Fibroblast of skin of abdomen (primary cell): ENCODE results near the gene TMEM108.
A peak's percentile ranks its signal among the peaks of the same experiment; 100 is the strongest.

ENCODE experiments used
- DNase-seq: peaks from one replicate; pipeline ENCODE4 v3.0.0-alpha.2; 2013

TMEM108 gene

DNA sequence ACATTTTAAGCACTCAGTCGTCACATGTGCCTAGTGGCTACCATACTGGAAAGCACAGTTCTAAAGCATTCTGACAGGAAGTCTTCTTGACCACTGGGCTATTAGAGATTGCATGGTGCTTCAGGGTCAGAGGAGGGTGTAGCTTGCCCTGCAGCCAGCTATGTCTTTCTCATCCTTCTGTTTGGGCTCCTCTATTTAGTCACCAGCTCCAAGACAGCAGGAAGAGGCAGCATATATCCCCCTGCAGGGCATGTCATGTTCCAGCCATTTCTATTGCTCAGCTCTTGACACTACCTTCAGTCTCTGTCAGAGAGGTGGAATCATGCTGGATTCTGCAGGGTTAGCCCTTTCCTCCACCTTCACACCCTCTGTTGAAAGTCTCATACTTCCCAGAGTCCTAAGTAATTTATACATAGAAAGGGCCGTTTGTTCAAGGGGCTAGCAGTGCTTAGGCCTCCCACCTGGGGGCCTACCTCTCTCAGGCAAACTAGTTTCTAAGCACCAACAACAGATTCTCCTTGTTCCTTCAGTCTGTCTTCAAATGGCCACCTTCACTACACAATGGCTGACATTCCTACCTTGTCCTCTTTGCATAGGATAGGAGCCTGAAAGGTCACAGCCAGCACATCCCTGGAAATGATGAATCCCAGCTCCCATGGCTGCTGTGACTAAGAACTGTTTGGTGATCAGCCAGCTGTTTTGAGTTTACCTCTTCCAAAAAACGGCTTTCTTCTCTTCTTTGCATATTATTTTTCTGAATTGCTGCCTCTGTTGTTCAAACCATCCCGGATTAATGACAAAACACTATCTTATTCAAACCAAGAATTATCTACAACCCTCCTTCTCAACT is 246.0 kb downstream of the TMEM108 start:
- DNase-seq: no peak

DNA sequence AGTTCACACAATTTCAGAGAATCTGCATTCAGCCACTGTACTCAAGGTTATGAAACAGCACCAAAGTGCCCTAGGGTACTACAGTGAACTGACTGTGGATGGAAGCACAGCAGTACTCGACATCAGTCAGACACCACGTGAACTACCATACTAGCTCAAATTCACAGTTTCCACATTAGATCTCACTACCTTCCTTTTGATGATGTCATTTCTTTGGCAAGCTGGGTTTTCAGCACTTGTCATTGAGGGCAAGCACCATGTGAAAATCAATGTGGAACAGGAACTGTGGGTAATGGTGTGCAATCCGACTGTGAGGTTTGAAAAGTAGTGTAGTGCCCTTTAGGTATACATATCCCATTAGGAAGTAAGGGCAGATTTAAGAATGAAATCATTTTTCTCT is 251.1 kb downstream of the TMEM108 start:
- no peak for DNase-seq

DNA sequence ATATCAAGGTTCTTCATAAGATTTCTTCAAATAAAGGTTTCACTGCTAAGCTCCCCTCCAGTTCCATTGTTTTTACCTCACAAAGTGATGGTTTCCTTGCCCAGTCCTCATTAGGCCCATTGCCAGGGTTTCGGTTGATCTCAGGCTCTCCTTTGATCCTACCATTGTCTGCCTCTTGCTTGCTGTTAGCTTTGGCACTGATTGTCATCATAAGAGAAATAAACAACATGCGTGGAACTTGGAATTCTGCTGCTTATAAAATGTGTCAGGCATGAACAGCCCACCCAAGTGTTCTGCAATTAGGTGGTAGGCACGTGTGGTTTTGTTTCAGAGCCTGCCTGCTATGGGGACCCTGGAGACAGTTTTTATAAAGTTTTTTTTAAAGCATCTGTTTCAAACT is 254.1 kb downstream of the TMEM108 start:
- no peak for DNase-seq

DNA sequence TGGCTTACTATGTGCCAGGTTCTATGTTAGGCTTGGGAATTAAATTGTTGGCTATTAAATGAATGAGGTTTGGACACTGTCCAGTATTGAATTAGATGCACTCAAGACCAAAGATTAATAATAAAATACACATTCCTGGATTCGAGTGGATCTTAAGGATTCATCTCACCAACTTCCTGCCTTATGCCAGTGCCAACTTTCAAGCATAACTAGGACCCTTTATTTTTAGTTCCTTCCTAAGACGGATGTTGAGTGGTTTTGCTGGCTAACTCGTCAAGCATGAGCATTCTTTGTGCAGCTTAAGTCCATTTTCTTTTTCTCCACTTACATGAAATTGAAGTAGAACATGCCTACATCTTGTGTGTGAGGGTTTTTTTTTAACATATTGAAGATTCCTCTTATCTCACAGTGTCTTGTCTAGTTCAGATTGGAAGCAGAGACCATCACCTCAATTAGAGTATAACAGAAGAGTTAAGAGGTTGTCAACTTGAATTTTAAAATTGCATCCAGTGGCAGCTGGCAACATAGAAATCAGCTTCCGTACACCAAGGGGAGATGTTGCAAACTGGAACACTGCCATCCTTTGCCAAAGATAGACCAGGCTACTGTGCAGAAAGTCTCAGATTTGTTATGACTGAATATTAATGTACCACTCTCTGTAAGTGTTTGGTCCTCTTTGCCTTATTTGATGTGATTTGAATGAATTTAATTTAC is 255.4 kb downstream of the TMEM108 start:
- no peak for DNase-seq

DNA sequence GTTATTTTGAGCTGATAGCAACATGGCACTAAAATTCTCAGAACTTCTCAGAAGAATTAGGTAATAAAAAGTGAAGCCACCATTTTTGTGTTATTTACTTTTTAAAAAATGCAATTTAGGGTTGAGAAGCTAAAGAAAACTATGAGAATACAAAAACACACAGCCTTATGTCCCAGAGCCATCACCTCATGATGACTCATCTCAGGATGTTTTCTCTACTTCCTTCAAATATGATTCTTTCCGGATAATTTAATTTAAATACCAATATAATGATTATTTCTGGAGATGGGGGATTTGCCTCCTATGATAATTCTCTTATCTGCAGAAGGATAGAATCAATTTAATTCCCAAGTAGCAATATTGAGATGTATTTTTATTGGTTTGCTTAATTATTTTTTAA is 256.1 kb downstream of the TMEM108 start:
- DNase-seq: no peak

DNA sequence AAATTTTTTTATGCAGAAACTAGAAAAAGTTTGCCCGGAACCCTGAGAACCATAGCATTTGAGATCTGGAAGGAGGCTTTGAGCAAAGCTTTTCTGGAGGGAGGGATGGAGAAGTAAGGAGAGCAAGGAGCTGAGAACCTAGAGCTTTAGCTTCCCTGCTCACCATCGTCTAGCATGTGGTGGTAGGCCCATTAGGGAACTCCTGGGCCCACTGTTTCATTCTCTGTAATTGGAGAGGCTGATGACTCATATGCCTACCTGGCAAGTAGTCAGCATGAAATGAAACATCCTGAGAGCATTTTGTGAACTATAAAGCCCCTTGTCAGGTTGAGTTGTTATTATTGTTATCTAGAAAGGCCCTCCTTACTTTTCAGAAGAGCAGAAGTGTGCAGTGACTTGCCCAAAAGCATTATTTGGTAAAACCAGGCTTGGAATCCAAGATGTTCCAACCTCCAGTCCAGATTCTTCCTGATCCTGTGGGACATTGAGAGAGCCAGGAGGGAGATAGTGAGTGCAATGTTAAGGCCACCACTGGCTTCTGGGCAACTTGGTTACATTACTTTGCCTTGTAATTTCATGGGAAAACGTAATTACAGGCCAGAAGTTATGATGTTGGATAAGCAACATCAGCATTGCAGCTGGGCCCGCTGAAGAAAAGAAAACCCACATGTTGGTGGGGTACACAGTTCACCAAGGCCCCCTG is 257.2 kb downstream of the TMEM108 start:
- peak; percentile 61 for DNase-seq

DNA sequence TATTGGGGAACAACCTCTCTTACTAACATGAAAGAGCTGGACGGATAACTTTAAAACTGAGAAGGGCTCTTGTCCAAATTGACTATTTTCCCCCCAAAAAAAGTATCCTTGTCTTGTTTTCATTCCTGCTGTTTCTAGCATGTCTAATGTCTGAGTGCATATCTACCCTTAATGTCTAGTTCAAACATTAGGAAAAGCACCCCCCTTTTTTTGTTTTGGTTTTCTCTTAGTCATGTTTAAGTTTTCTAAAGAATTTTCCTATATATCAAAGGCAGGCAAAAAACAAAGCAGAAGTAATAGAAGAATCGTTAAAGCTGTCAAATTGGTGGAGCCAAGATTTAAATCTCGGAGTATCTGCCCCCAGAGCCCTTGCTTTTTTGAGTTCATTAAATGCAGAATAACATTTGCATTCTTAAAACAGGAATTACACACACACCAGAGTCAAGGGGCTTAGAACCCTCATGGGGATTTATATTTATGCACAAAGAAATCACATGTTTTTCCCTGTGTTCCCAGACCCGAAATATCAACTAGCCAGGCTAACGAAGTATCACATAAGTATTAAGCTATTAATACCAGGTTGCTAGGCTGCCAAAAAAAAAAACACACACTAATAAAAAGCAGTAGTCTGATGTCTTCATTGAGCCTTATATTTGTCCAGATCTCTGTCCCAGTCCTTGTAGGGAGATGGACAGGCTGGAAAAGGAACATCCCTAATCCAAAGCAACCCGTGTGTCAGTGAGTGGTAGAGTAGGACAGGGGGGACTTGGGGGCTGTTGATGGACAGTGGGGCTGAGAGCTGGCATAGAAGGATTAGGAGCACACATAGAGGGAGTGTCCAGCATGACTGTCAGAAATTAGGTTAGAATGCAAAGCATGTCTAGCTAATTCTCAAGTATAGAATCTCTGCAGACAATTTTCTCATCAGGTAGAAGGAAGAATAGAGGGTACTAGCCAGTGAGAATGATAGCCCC is 258.0 kb downstream of the TMEM108 start:
- DNase-seq: peak; percentile 47

DNA sequence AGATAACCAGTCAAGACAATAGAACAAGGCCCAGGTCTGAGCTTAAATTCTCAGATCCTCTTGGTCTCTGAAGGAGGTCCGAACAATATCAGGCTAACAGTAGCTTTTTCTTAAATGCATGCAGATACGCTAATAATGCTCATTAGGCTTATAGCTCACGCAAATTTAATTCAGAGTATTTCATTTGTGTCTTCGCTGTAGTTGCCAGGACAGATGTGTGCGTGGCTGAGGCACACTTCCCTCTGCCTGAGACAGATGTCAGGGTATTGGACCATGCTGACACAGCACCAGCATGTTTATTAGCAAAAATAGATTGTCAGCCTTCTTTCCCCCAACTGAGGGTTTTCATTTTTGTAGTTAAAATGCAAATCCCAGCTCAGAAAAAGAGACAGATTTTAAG is 258.8 kb downstream of the TMEM108 start:
- DNase-seq: no peak

DNA sequence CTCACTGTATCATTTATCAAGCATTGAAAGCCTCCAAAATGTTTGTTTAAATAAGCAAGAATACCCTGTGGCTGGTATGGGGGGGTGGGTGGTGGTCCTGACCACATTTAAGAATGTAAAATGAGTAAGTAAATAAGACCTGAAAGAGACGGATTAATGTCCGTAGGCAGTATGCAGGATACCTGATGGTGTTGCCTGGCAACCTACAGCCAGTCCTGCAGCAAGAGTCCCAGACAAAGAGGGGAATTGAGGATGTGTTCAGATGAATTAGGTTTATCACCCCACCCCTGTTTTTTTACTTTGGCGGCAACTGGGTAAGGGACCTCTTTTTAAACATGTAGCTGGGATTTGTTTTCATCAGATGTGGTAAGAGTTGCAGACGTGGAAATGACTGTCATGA is 261.9 kb downstream of the TMEM108 start:
- DNase-seq: no peak

DNA sequence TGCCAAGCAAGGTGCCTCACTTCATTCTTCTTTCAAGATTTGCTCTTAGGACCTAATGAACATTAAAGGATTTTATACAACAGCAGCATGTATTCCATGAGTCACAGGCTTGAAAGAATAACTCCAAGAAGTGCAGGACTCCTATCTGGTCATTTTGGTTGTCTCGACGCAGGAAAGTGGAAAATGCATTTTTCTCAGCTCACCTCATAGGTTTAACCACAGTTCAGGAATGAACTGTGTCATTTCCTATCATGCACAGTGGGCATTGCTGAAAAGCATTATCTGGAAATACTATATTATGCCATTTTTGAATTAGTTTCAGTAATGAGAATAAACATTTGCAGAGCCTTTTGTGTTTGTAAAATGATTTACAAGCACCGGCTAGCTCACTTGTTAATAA is 263.0 kb downstream of the TMEM108 start:
- DNase-seq: peak; percentile 86

DNA sequence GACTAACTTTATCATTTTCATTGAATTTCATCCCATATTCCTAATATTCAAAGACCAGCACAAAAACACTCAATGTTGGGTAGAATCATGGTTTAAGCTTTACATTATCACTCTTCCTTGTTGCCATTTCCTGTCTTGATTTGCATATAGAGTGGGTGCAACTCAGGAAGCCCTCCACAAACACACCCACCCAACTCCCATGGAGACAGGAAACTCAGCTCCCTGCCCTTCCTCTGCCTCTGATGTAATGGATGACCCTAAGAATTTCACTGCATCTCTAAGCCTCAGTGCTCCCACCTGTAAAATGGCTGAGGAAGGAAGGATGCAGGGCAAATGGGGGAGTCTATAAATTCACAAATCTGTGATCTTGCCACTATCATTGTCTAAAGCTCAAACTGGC is 263.5 kb downstream of the TMEM108 start:
- no peak for DNase-seq

DNA sequence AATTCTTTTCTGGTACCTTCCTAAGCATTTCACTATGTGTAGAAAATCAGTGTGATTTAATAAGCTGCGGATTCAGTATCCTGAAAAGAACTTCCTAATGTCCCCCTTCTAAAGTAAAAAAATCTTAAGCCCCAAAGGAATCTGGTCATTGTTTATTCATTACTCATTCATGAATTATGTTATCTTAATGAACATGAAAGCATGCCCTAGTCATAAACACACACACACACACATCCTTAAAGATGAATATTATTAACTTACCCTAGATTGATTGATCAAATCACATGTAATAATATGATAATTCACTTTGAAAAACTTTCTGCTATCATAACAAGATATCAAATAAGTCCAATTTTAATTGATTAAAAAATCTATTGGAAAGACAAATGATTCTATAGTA is 265.2 kb downstream of the TMEM108 start:
- no peak for DNase-seq

DNA sequence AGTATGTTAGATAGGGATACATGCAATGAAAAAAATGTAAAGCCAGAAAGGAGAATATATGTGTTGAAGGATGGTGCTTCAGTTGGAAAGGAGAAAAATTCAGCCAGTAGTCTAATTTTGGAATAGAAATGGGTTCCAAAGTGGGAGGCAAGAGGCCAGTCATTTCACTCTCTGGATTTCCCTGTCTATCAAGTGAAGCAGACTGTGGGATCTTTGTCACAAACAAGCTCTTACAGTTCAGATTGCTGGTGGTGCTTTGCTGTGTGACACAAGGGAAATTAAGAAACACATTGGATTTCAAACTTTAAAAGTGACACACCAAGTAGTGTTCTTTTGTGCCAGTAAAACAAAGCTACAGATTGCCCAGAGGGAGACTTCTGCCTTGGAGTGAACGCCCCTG is 279.7 kb downstream of the TMEM108 start:
- DNase-seq: no peak

DNA sequence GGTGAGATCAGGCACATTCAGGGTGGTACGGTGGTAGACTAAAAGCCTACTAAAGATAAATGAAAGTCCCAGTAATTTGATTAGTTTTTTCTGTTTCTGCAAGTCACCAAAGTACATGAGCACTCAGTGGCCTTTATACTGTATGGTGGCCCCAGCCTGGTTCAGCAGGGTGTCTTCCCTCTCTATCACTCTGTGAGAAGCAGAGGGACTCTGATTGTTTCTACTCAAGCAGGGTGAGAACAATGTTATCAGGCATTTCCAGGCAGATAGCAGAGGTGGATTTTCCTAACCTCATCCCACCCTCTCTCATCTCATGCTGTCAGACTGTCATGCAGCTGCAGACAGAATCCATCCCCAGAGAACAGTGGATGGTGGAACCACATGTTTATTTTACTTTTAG is 290.2 kb downstream of the TMEM108 start:
- DNase-seq: no peak

DNA sequence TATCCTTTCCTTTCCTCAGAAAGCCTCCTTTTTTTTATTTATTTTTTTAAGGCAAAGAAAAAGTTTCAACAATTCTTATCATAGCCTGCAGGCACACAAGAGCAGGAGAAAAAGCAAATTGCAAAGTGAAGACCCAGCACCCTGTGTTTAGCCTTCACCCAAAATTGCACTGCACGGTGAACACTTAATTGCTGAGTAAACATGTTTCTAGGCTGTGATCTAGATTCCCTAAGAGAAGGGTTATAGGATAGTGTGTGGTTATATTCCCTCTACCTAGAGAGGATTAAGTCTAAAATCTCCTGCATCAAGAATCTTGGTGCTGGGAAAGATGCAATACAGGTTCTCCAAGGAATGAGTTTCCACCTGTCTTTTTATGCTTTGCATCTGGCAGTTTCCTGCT is 291.4 kb downstream of the TMEM108 start:
- DNase-seq: no peak

DNA sequence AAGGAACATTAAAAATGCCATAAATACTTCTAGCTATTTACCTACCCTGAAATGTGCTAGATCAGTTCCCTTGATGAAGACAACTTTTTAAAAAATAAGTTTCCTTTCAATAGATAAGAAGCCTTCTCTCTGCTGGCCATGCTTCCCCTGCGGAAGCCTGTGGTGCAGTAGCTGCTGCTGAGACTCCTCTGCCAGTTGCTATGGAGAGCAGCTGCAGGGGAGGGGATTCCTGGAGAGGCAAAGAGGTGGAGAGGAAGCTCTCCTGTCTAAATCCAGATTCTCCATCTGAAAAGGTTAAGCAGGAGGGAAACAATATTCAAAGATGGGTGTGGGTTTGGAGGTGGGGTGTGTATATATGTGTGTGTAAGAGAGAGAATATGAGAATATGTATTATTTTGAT is 291.9 kb downstream of the TMEM108 start:
- DNase-seq: no peak

DNA sequence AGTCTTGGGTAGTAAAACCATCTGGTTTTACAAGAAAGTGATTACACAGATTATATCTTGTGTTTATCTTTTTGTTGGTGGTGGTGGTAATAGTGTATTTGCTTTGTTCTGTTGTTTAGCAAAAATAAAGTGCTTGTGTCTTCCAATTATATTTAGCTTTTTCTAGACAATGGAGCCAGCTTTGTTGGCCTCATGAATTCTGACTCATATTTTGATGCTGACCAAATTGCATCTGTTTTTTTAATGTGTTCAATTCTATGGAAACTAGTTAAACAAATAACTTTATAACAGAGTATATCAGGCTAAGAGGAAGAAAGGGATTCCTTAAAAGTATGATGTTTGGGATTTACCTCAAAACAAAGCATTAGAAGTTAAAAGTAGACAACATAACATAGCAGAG is 292.3 kb downstream of the TMEM108 start:
- DNase-seq: no peak

DNA sequence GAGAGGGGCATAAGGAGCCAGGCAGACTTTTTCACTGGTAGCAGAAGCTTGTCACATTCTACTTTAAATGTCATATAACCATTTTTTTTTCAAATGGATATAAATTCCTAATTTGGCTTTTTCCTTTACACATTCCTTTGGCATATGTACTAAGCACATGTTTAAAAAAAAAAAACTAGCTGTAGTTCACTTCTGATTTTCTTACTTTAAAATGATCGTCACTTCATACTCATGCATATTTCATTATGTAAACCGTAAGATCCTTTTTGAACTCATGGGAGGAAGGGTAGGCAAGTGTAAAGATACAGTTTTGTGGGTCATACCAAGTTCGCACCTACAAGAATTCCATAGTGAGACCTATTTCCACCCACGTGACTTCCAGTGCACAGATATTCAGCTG is 316.5 kb downstream of the TMEM108 start:
- DNase-seq: no peak

DNA sequence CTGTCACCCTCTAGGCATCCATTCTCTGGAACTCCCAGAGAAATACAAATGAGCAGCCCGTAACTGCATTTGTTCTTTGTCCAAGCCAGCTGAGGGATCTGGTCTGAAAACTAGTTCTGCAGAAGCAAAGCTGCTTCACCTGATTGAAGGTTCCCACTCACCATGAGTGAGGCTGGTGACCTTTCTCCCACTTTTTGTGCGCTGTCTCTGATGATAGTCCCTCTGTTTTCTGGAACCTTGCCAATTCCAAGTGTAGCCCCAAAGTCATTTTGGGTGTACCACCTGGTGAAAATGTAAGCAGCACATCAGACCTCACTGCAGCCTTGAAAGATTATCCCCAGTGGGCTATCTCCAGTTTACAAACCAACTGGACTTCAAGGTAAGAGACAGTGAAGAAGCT is 322.3 kb downstream of the TMEM108 start:
- DNase-seq: no peak

DNA sequence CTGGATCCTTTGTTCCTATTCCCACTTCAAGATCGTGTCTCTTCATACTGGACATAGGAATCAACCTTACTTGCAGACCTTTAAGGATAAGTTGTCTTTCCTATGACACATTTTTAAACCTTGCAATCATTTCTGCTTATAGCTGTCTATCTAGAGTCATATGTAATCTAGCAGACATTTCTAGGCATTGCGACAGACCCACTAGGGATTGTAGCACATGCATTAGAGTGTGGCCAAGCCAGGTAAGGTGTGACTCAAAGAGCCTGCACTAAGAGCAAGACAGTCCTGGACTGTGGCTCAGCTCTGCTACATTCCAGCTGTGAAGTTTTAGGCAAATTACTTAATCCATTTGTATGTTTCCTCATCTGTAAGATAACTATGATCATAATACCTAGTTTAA is 322.8 kb downstream of the TMEM108 start:
- no peak for DNase-seq

DNA sequence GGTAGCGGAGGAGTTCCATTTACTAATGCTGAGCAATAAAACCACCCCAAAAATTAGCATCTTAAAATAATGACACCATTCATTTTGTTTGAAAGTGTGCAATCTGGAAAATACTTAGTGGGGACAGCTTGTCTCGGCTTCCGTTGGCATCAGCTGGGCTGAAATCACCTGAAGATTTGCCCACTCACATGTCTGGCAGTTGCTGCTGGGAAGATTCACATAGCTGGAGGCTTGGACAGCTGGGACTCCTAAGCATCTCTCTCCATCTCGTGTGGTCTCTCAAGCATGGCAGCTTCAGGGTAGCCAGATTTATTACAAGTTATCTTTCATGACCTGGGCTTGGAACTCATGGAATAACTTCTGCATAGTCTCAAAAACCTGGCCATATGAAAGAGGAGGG is 323.2 kb downstream of the TMEM108 start:
- DNase-seq: no peak

DNA sequence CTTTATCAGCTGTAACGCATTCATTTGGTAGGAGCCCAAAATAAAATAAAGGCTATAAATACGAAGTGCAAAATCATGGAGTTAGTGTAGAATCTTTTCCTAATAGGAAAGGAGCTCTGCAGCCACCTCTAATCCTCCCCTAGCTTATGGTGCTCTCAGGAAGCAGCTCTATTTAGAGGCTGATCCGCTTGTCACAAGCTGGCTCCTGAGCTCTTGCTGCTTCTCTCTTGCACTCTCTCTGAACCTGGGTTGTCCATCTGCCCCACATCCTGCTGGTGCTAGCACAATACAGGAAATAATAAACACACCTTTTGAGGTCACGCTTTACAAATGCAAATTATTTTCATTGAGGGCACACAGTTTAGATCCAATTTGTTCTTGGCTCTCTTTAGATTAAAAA is 324.3 kb downstream of the TMEM108 start:
- DNase-seq: no peak
